Neutrophil (primary cell): ENCODE measurements around the gene SPTSSB.

Experiments
- H3K27ac ChIP-seq: fragments of 200-600 bp; sonication (generic); 2 replicates; pipeline ENCODE4 v1.5.1; 2016; ENCODE audit warnings: mild to moderate bottlenecking, moderate library complexity
- H3K27me3 ChIP-seq: fragments of 200-600 bp; sonication (generic); 2 replicates; pipeline ENCODE4 v1.6.0; 2016; ENCODE audit warnings: mild to moderate bottlenecking
- H3K36me3 ChIP-seq: fragments of 200-600 bp; sonication (generic); 2 replicates; pipeline ENCODE4 v1.5.1; 2017
- H3K4me1 ChIP-seq, 2 experiments: fragments of 200-600 bp in 1 of 2; sonication (generic) in 1 of 2; 1 replicate in 1 of 2; 2 replicates in 1 of 2; pipeline versions ENCODE4 v1.5.1 to v1.6.1; 2013 to 2016; ENCODE audit warnings: low read depth in 1 of 2, low read length in 1 of 2, mild to moderate bottlenecking in 1 of 2, moderate library complexity in 1 of 2; ENCODE audit not compliant: control insufficient read depth in 1 of 2, insufficient read depth in 1 of 2
- H3K4me3 ChIP-seq, 2 experiments: fragments of 200-600 bp in 1 of 2; sonication (generic) in 1 of 2; 1 replicate in 1 of 2; 2 replicates in 1 of 2; pipeline ENCODE4 v1.5.1; 2013 to 2016; ENCODE audit warnings: low read depth in 1 of 2, low read length in 1 of 2, mild to moderate bottlenecking in 1 of 2, moderate library complexity in 1 of 2
- H3K9me3 ChIP-seq: fragments of 200-600 bp; sonication (generic); 2 replicates; pipeline ENCODE4 v1.5.1; 2016
- TF ChIP-seq, protein P1 (sequence below): fragments of 200-600 bp; sonication (generic); IDR thresholded peaks from 2 replicates; pipeline ENCODE4 v1.5.1; 2016; ENCODE audit warnings: antibody characterized with exemption

The SPTSSB gene

GRCh38 chr3:161316006-161316689 lies 55.2 kb downstream of the SPTSSB start:
- Histone ChIP-seq H3K4me1 (no peaks in the 10 kb centered on the region), H3K4me3 (no peak overlapping the region), H3K27ac (no peak overlapping the region), H3K9me3 (no peaks in the 10 kb centered on the region), H3K36me3 (no peaks in the 10 kb centered on the region), H3K27me3 (no peaks in the 10 kb centered on the region)
- TF ChIP-seq, protein P1, sequence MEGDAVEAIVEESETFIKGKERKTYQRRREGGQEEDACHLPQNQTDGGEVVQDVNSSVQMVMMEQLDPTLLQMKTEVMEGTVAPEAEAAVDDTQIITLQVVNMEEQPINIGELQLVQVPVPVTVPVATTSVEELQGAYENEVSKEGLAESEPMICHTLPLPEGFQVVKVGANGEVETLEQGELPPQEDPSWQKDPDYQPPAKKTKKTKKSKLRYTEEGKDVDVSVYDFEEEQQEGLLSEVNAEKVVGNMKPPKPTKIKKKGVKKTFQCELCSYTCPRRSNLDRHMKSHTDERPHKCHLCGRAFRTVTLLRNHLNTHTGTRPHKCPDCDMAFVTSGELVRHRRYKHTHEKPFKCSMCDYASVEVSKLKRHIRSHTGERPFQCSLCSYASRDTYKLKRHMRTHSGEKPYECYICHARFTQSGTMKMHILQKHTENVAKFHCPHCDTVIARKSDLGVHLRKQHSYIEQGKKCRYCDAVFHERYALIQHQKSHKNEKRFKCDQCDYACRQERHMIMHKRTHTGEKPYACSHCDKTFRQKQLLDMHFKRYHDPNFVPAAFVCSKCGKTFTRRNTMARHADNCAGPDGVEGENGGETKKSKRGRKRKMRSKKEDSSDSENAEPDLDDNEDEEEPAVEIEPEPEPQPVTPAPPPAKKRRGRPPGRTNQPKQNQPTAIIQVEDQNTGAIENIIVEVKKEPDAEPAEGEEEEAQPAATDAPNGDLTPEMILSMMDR, result no peak

- TF ChIP-seq, protein P1, result no peak
- Histone ChIP-seq H3K4me3 (no peak overlapping the region), H3K4me1 (no peaks in the 10 kb centered on the region), H3K27ac (no peak overlapping the region), H3K9me3 (no peaks in the 10 kb centered on the region), H3K27me3 (no peaks in the 10 kb centered on the region), H3K36me3 (no peaks in the 10 kb centered on the region)
Measured at GRCh38 chr3:161314836-161315395, 56.4 kb downstream of the SPTSSB start.

GRCh38 chr3:161310649-161311423 lies 60.5 kb downstream of the SPTSSB start:
- H3K9me3 ChIP-seq, result no peaks in the 10 kb centered on the region
- no peak overlapping the region for H3K4me3 ChIP-seq
- H3K4me1 ChIP-seq, result no peaks in the 10 kb centered on the region
- no peaks in the 10 kb centered on the region for H3K27me3 ChIP-seq
- no peak overlapping the region for H3K27ac ChIP-seq
- TF ChIP-seq, protein P1, result no peak
- no peaks in the 10 kb centered on the region for H3K36me3 ChIP-seq

DNA sequence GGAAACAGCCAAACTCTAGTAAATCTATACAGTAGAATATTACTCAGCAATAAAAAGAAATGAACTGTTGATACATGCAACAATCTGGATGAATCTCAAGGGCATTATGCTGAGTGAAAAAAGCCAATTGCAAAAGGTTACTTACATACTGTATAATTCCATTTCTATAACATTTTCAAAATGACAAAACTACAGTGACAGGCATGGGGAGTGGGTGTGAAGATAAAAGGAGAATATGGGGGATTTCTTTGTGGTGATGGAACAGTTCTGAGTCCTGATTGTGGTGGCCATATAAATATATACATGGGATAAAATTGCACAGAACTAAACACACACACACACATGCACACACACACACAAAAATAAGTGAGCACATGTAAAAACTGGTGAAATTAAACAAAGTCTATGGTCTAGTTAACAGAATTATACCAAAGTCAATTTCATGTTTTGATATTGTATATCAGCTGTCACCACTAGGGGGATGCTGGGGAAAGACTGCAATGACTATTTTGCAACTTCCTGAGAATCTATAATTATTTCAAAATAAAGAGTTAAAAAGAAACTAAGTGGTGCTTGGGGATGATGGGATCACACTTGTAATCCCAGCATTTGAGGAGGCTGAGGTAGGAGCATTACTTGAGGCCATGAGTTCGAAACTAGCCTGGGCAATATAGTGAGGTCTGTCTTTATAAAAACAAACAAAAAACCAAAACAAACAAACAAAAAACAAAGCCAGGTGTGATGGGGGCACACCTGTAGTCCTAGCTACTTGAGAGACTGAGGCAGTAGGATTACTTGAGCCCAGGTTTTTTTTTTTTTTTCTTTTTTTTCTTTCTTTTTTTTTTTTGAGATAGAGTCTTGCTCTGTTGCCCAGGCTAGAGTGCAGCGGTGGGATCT lies 66.0 kb downstream of the SPTSSB start:
- TF ChIP-seq, protein P1, result no peak
- Histone ChIP-seq H3K27ac (no peak overlapping the region), H3K36me3 (no peaks in the 10 kb centered on the region), H3K4me3 (no peak overlapping the region), H3K9me3 (no peaks in the 10 kb centered on the region), H3K4me1 (no peaks in the 10 kb centered on the region), H3K27me3 (no peaks in the 10 kb centered on the region)

DNA sequence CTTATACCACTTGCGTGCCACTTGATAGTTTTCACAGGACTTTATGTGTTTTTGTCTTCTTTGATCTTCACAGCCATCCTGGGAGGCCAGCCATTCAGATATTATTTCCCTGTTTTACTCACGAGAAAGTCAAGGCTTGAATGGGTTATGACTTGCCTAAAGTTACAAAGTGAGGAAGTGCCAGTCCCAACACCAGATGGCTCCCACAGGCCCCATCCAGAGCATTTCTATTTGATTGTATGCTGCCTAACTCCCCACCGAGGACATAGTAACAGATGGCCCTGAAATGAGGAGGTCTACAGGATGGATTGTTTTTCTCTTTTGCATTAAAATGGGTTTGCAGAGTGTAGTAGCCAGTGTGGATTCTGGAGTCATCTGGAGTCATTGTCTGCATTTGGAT lies 74.5 kb downstream of the SPTSSB start:
- Histone ChIP-seq H3K9me3 (peaks cover 9% of the 10 kb centered on the region), H3K36me3 (no peaks in the 10 kb centered on the region), H3K27me3 (no peaks in the 10 kb centered on the region), H3K4me1 (no peaks in the 10 kb centered on the region), H3K27ac (no peak overlapping the region), H3K4me3 (no peak overlapping the region)
- TF ChIP-seq, protein P1, result no peak
